GOT3 (cell line): Measurements from ENCODE around the gene SPOCK1.

Experiments
- DNase-seq: peaks from one replicate; lab custom pipeline; 2025; ENCODE audit warnings: mixed read lengths; lab: John Stamatoyannopoulos, UW

SPOCK1 gene

GRCh38 chr5:137220523-137220927, 278.6 kb downstream of the SPOCK1 start:
- DNase-seq: no peak

GRCh38 chr5:137218896-137219295, 280.2 kb downstream of the SPOCK1 start:
- no peak for DNase-seq

- no peak for DNase-seq
These were observed 280.7 kb downstream of the SPOCK1 start for GRCh38 chr5:137218471-137218870.

GRCh38 chr5:137217599-137218200, 281.4 kb downstream of the SPOCK1 start:
- no peak for DNase-seq

- DNase-seq: no peak
These were observed 282.0 kb downstream of the SPOCK1 start for GRCh38 chr5:137216976-137217598.

- no peak for DNase-seq
These were observed 283.3 kb downstream of the SPOCK1 start for GRCh38 chr5:137215780-137216179.

- no peak for DNase-seq
These were observed 283.9 kb downstream of the SPOCK1 start for GRCh38 chr5:137215261-137215660.

GRCh38 chr5:137214446-137215189, 284.5 kb downstream of the SPOCK1 start:
- no peak for DNase-seq

- DNase-seq: no peak
These were observed 286.7 kb downstream of the SPOCK1 start for GRCh38 chr5:137212471-137212870.

- DNase-seq: no peak
These were observed 289.8 kb downstream of the SPOCK1 start for GRCh38 chr5:137209232-137209809.

GRCh38 chr5:137207023-137207760, 291.9 kb downstream of the SPOCK1 start:
- DNase-seq: no peak

- no peak for DNase-seq
These were observed 293.0 kb downstream of the SPOCK1 start for GRCh38 chr5:137206030-137206715.

GRCh38 chr5:137205231-137206027, 293.7 kb downstream of the SPOCK1 start:
- DNase-seq: no peak

GRCh38 chr5:137203011-137203632, 296.0 kb downstream of the SPOCK1 start:
- no peak for DNase-seq

GRCh38 chr5:137201876-137202275, 297.2 kb downstream of the SPOCK1 start:
- peak; percentile 65 for DNase-seq

GRCh38 chr5:137200906-137201700, 298.0 kb downstream of the SPOCK1 start:
- no peak for DNase-seq

- no peak for DNase-seq
These were observed 299.2 kb downstream of the SPOCK1 start for GRCh38 chr5:137199966-137200365.

GRCh38 chr5:137199201-137199600, 299.9 kb downstream of the SPOCK1 start:
- DNase-seq: no peak

GRCh38 chr5:137195483-137195882, 303.6 kb downstream of the SPOCK1 start:
- DNase-seq: no peak
